HG02588 (cell line): ENCODE results near the gene DGKB.

Experiments used
- ATAC-seq: cut with Tn5 transposase; IDR thresholded peaks from one replicate; pipeline ENCODE4 v1.9.1; 2021; ENCODE audit warnings: mild to moderate bottlenecking, moderate library complexity; ENCODE audit not compliant: unreplicated experiment

DGKB gene

GRCh38 chr7:14902589-14903067, at the start of gene DGKB:
TSS of gene DGKB (minus strand) at chr7:14902751.
- ATAC-seq, result no peak

GRCh38 chr7:14950013-14950412, 47.5 kb upstream of the DGKB start:
- no peak for ATAC-seq

GRCh38 chr7:14938181-14938580, 35.6 kb upstream of the DGKB start:
- ATAC-seq, result no peak

- ATAC-seq, result no peak
These were observed 35.0 kb upstream of the DGKB start for GRCh38 chr7:14937581-14937980.

- no peak for ATAC-seq
These were observed 34.0 kb upstream of the DGKB start for GRCh38 chr7:14936554-14936953.

GRCh38 chr7:14934839-14935238, 32.3 kb upstream of the DGKB start:
- no peak for ATAC-seq

- no peak for ATAC-seq
These were observed 29.1 kb upstream of the DGKB start for GRCh38 chr7:14931511-14932215.

GRCh38 chr7:14924398-14924797, 21.8 kb upstream of the DGKB start:
- no peak for ATAC-seq

- no peak for ATAC-seq
These were observed 8.5 kb upstream of the DGKB start for GRCh38 chr7:14911077-14911476.

GRCh38 chr7:14908697-14909096, 6.1 kb upstream of the DGKB start:
- ATAC-seq, result no peak

GRCh38 chr7:14905764-14906163, 3.2 kb upstream of the DGKB start:
- ATAC-seq, result no peak

GRCh38 chr7:14900051-14900450, 2.5 kb downstream of the DGKB start:
- ATAC-seq, result no peak

GRCh38 chr7:14899030-14899429, 3.5 kb downstream of the DGKB start:
- ATAC-seq, result no peak

- ATAC-seq, result no peak
These were observed 6.1 kb downstream of the DGKB start for GRCh38 chr7:14896461-14896860.

- ATAC-seq, result no peak
These were observed 7.7 kb downstream of the DGKB start for GRCh38 chr7:14894826-14895225.

GRCh38 chr7:14892961-14893360, 9.6 kb downstream of the DGKB start:
- ATAC-seq, result no peak

- no peak for ATAC-seq
These were observed 11.3 kb downstream of the DGKB start for GRCh38 chr7:14891289-14891688.

GRCh38 chr7:14888962-14889361, 13.6 kb downstream of the DGKB start:
- no peak for ATAC-seq

GRCh38 chr7:14886533-14886932, 16.0 kb downstream of the DGKB start:
- ATAC-seq, result no peak

GRCh38 chr7:14875941-14876587, 26.5 kb downstream of the DGKB start:
- ATAC-seq, result no peak

GRCh38 chr7:14871880-14872279, 30.7 kb downstream of the DGKB start:
- ATAC-seq, result no peak

GRCh38 chr7:14870394-14870793, 32.2 kb downstream of the DGKB start:
- ATAC-seq, result no peak

GRCh38 chr7:14868937-14869336, 33.6 kb downstream of the DGKB start:
- ATAC-seq, result no peak
